IPS DF 6.9 (cell line): ENCODE data around the gene PRSS33.

ENCODE experiments used
- DNase-seq: peaks from one replicate; pipeline ENCODE4 v3.0.0-alpha.2; 2013; ENCODE audit warnings: low read depth, low spot score
- H3K27ac ChIP-seq: one replicate; pipeline ENCODE4 v1.5.1; 2013; ENCODE audit warnings: low read length, control low read depth
- H3K27me3 ChIP-seq: 2 replicates; pipeline ENCODE4 v1.6.1; 2013; ENCODE audit warnings: mild to moderate bottlenecking, low read length; ENCODE audit not compliant: control insufficient read depth, insufficient read depth
- H3K36me3 ChIP-seq: 2 replicates; pipeline ENCODE4 v1.6.1; 2013; ENCODE audit warnings: low read length; ENCODE audit not compliant: control insufficient read depth, insufficient read depth
- H3K4me1 ChIP-seq: 2 replicates; pipeline ENCODE4 v1.6.1; 2013; ENCODE audit warnings: low read length; ENCODE audit not compliant: control insufficient read depth, insufficient read depth
- H3K4me3 ChIP-seq: 2 replicates; pipeline ENCODE4 v1.5.1; 2013; ENCODE audit warnings: mild to moderate bottlenecking, low read length
- H3K9me3 ChIP-seq: 2 replicates; pipeline ENCODE4 v1.6.1; 2013; ENCODE audit warnings: low read length, inconsistent platforms; ENCODE audit not compliant: control insufficient read depth, insufficient read depth
- WGBS: extraction: QIAGEN DNeasy Blood & Tissue Kit; methylation state at CpG from one replicate; pipeline ENCODE4 v1.1.7; 2013; ENCODE audit warnings: mixed read lengths, missing lambda C conversion rate; ENCODE audit not compliant: insufficient read length, insufficient coverage; 5-methylcytosine and 5-hydroxymethylcytosine counted together

Gene PRSS33

DNA sequence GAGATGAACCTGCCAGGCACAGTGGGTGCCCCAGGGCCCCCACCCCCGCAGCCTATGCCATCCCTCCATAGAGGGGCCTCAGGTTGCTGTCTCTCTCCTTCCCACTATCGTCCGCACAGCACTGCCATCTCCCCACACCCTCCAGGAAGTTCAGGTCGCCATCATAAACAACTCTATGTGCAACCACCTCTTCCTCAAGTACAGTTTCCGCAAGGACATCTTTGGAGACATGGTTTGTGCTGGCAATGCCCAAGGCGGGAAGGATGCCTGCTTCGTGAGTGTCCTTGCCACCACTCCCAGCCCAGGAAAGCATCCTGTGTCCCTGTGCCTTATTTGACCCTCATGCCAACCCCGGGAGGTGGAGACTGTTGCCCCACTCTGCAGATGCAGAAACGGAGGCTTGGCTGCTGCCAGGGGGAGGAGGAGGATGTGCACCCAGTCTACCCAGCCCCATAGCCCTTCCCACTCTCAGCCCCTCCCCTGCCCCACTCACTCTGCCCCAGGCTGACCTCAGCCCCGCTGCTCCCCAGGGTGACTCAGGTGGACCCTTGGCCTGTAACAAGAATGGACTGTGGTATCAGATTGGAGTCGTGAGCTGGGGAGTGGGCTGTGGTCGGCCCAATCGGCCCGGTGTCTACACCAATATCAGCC lies 33.6 kb upstream of the PRSS33 start:
- Histone ChIP-seq H3K4me3 (no peak overlapping the region), H3K27ac (no peak overlapping the region), H3K27me3 (no peaks in the 10 kb centered on the region), H3K36me3 (no peaks in the 10 kb centered on the region), H3K9me3 (no peaks in the 10 kb centered on the region), H3K4me1 (no peaks in the 10 kb centered on the region)
- WGBS, result no CpG with 5 or more reads among the region's 14 CpGs
- DNase-seq, result no peak

GRCh38 chr16:2819939-2820835 lies 32.8 kb upstream of the PRSS33 start:
- no CpG with 5 or more reads among the region's 17 CpGs for WGBS
- Histone ChIP-seq H3K27ac (no peak overlapping the region), H3K9me3 (no peaks in the 10 kb centered on the region), H3K36me3 (no peaks in the 10 kb centered on the region), H3K27me3 (no peaks in the 10 kb centered on the region), H3K4me3 (no peak overlapping the region), H3K4me1 (no peaks in the 10 kb centered on the region)
- no peak for DNase-seq

- no CpG with 5 or more reads among the region's 18 CpGs for WGBS
- no peaks in the 10 kb centered on the region for H3K27me3 ChIP-seq
- no peak overlapping the region for H3K4me3 ChIP-seq
- no peaks in the 10 kb centered on the region for H3K9me3 ChIP-seq
- no peaks in the 10 kb centered on the region for H3K36me3 ChIP-seq
- no peaks in the 10 kb centered on the region for H3K4me1 ChIP-seq
- H3K27ac ChIP-seq, result no peak overlapping the region
- DNase-seq, result no peak
Observed at GRCh38 chr16:2819179-2819938, 32.0 kb upstream of the PRSS33 start.

- WGBS, result no CpG with 5 or more reads among the region's 10 CpGs
- Histone ChIP-seq H3K4me1 (no peaks in the 10 kb centered on the region), H3K4me3 (no peak overlapping the region), H3K27me3 (no peaks in the 10 kb centered on the region), H3K27ac (no peak overlapping the region), H3K9me3 (no peaks in the 10 kb centered on the region), H3K36me3 (no peaks in the 10 kb centered on the region)
- no peak for DNase-seq
Observed at GRCh38 chr16:2818272-2818876, 31.0 kb upstream of the PRSS33 start.

DNA sequence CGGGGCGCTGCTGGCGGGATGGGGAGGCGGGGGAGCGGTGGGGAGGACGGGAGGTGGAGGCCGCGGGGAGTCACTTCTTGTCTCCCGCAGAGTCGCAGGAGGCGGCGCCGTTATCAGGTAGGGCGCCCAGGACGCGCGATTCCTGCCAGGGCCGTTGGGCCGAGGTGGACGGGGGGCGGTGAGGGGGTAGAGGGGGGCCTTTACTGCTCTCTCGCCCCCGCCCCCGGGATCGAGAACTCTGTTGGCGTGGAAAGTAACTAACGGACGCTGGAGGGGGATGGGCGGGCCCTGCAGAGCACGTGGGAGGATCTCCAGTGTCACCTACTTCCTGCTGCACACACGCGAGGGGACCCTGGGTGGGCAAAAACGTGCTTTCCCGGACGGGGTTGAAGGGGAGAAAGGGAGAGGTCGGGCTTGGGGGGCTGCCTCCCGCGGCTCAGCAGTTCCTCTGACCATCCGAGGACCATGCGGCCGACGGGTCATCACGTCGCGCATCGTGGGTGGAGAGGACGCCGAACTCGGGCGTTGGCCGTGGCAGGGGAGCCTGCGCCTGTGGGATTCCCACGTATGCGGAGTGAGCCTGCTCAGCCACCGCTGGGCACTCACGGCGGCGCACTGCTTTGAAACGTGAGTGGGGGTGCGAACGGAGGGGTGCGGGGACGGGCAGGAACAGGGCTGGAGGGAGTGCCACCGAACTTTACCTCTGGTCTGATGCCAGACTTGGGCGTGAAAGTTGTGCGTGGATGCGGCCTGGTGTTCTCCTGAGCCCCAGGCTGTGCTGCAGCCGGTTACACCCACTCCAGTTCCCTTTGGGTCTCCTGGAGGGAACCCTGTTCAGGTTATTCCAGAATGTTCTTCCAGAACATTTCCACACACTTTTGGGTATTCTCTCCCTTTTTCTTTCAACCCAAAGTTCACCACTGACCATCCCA lies 30.2 kb upstream of the PRSS33 start:
- no peaks in the 10 kb centered on the region for H3K4me1 ChIP-seq
- H3K9me3 ChIP-seq, result no peaks in the 10 kb centered on the region
- no peak for DNase-seq
- H3K4me3 ChIP-seq, result no peak overlapping the region; the same call in 1 of the 2 replicates
- no peak overlapping the region for H3K27ac ChIP-seq
- H3K36me3 ChIP-seq, result no peaks in the 10 kb centered on the region
- no CpG with 5 or more reads among the region's 68 CpGs for WGBS
- no peaks in the 10 kb centered on the region for H3K27me3 ChIP-seq

DNA sequence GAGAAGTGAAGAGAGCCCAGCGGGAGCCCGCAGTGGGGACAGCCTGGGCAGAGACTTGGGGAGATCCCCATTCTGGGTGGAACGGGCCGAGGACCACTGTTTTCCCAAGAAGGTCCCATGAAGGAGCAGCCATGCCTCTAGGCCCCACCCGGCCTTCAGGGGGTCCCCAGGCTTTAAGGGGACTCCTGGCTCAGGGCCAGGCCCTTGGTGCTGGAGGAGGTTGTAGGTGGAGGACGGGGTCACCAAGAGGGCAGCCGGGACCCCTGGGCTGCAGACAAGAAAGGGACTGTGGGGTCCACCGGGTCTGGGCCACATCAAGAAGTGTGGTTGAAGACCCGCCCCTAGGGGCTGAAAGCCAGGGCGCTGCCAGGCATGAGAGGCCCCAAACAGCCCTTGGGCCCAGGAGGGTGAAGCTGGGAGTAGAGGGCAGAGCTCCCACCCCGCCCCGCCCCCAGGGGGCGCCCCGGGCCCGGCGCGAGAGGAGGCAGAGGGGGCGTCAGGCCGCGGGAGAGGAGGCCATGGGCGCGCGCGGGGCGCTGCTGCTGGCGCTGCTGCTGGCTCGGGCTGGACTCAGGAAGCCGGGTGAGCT lies 29.5 kb upstream of the PRSS33 start, which contains the start of gene PRSS21:
Gene PRSS21, plus strand, starts transcription at position 487 of the 589 bp plus-strand sequence. Its CDS starts 32 bp downstream, at position 519.
- Histone ChIP-seq H3K9me3 (no peaks in the 10 kb centered on the region), H3K4me3 (no peak within 1 kb of the TSS; the same call in 1 of the 2 replicates), H3K27me3 (no peaks in the 10 kb centered on the region), H3K27ac (no peak within 1 kb of the TSS), H3K4me1 (0 out of 2 replicates have a peak, but pooled peaks cover 2% of the 10 kb centered on the region), H3K36me3 (no peaks in the 10 kb centered on the region)
- WGBS, result no CpG with 5 or more reads among the region's 28 CpGs
- DNase-seq, result no peak

DNA sequence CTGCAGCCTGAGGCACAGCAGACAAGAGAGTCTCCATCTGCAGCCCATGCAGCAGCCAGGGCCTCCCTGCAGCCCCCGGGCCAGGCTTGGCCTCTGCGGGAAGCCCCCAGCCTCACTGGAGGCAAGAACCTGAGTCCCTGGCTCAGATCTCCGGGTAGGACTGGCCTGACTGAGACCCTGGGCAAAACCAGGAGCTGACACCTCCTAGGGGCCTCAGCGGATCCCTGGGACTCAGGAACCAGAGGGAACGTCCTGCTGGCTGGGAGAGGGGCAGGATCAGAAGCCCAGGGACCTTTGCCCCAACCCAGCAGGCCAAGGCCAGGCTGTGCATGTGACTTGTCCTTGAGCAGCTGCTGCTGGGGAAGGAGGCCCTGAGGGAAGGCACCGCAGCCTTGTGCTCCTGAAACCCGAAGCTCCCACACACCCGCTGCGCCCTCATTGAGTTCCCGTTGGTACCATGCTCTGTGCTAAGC lies 28.0 kb upstream of the PRSS33 start:
- Histone ChIP-seq H3K4me3 (no peak overlapping the region), H3K4me1 (0 out of 2 replicates have a peak, but pooled peaks cover 2% of the 10 kb centered on the region), H3K9me3 (no peaks in the 10 kb centered on the region), H3K36me3 (no peaks in the 10 kb centered on the region), H3K27ac (no peak overlapping the region), H3K27me3 (no peaks in the 10 kb centered on the region)
- DNase-seq, result no peak
- WGBS, result no CpG with 5 or more reads among the region's 10 CpGs

DNA sequence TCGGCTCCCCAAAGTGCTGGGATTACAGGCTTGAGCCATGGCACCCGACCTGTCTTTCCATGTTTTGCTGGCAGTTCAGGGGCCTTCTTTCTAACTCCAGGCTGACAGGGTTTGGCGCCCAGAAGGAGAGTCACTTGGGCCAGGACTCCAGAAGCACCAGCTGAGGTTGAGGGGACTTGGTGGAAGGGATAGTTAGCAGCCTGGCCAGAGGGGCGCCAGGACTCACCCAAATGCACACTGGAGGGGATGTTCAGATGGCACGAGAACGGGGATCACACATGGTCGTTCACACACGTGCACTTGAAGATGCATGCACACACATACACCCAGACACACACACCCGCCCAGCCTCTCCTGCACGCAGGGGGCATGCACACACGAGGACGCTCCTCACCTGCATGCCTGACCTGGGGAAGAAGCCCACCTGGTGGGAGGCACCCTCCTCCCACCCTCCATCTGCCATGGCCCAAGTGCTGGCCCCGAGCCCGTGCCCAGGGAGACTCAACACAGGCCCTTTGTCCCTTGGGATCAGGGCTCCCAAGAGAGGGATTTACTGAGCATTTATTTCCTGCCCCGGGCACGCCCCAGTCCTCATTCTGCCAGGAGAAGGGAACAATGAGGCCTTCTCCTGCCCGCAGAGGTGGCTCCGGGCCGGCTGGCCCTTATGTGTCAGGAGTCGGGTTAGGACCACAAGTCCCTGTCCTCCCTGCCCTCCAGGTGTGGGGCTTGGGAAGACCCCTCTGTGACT lies 27.4 kb upstream of the PRSS33 start:
- 0 out of 2 replicates have a peak, but pooled peaks cover 2% of the 10 kb centered on the region for H3K4me1 ChIP-seq
- no peak overlapping the region for H3K27ac ChIP-seq
- no peaks in the 10 kb centered on the region for H3K27me3 ChIP-seq
- no peak overlapping the region for H3K4me3 ChIP-seq
- H3K9me3 ChIP-seq, result no peaks in the 10 kb centered on the region
- WGBS, result no CpG with 5 or more reads among the region's 20 CpGs
- no peaks in the 10 kb centered on the region for H3K36me3 ChIP-seq
- no peak for DNase-seq
